GM18909 (cell line): ENCODE data around the gene OGFOD1.
"Not testable (repeated sequence)": the region's sequence is repeated elsewhere in the genome, so short reads cannot be mapped to it uniquely, and the experiment has no call there.

Source experiments
- ATAC-seq: cut with Tn5 transposase; IDR thresholded peaks from one replicate; pipeline ENCODE4 v1.9.1; 2021; ENCODE audit warnings: mild to moderate bottlenecking; ENCODE audit not compliant: unreplicated experiment, poor library complexity

The OGFOD1 gene

GRCh38 chr16:56478281-56479049 lies 27.1 kb downstream of the OGFOD1 start:
- ATAC-seq: no peak

DNA sequence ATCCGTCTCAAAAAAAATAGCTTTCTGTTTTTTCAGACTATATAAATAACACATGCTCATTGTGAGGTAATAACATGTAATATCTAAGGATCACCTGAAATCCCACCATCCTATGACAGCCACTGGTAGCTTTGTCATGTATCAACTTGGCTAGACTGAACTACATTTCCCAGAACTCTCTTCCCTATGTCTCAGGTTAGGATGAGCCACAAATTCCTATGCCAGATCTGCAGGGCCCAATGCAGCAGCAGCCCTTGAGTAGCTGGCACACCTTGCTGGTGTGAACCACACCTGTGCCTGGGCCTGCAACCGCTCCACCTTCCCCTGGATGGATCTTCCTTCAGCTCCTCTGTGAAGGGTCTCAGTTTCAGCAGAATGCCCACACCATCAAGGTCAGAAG lies 28.1 kb downstream of the OGFOD1 start:
- no peak for ATAC-seq

DNA sequence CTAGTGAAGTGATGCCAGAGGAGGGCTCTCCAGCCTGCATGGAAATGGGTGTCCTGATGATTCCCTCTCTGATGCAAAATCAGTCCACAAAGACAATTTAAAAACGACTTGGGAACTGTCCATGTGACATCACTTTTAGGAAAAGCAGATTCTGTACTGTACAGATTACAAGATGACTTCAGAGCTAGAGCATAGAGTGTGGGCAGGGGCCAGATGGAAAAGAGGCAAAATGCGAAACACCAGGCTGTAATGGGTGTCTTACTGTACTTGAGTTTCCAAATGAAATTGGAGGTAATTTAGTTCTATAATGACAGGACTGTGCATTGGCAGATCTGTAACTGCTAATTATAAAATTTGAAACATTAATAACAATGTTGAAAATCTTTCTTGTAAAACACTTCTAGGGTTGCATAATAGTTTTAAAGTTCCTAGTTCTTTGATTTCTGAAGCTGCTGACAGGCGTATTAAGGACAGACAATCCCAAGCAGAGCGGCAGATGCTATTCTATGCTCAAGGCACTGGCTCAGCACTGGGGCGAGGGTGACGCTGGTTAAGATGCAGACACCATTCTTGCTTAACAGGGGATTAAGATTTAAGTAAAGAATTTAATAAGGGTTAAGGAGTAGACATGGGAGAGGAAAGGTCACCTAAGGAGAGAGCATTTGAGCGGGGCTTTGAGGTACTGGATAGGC lies 29.6 kb downstream of the OGFOD1 start:
- no peak for ATAC-seq

GRCh38 chr16:56481468-56482122 lies 30.2 kb downstream of the OGFOD1 start:
- ATAC-seq: no peak

DNA sequence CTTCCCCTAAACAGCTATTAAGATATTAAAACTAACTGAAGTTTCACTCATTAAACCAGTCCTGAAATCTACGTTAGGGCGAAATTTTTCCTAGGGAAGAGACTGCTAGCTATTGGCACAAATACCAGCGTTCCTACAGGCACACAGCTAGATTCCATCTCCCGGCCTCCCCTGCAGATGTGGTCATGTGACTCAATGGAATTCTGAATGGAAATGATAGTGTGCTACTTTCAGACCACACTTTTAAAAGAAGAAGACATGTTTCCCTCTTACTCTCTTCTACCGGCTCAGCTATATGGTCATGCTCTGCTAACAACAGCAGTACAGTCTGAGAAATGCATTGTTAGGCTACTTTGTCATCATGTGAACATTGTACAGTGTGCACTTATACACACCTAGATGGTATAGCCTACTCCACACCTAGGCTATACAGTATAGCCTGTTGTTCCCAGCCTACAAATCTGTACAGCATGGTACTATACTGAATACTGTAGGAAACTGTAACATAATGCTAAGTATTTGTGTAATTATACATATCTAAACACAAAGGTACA lies 31.4 kb downstream of the OGFOD1 start:
- no peak for ATAC-seq

GRCh38 chr16:56483394-56483793 lies 32.0 kb downstream of the OGFOD1 start:
- ATAC-seq: no peak

DNA sequence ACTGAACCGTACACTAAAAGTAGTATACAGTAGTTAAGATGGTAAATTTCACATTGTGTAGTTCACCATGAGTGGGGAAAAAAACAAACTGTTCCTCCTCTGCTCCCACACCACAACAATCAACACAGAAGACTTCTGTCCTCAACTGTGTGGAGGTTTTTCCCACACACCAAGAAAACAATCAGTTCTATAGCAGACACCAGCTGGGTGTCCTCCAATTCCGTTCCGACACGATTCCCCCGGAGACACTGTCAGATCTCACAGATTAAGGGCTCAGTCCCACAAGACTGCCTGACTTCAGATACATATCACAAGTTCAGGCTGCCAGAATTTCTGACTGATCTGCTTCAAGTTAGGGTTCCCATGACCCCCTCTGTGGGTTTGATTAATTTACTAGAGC lies 36.7 kb downstream of the OGFOD1 start:
- no peak for ATAC-seq

- ATAC-seq: not testable (repeated sequence)
These were observed 37.5 kb downstream of the OGFOD1 start for GRCh38 chr16:56488868-56489267.

- ATAC-seq: no peak
These were observed 40.4 kb downstream of the OGFOD1 start for GRCh38 chr16:56491657-56492261.

DNA sequence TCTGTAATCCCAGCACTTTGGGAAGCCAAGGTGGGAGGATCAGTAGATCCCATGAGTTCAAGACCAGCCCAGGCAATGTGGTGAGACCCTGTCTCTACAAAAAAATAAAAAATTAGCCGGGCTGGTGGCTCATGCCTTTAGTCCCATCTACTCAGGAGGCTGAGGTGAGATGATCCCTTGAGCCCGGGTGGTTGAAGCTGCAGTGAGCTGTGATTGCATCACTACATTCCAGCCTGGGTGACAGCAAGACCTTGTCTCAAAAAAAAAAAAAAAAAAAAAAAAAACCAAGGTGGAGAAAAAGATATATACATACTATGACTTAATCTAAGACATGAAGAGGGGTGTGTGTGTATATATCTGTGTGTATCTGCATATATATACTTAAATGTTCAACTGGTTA lies 41.8 kb downstream of the OGFOD1 start:
- ATAC-seq: no peak

DNA sequence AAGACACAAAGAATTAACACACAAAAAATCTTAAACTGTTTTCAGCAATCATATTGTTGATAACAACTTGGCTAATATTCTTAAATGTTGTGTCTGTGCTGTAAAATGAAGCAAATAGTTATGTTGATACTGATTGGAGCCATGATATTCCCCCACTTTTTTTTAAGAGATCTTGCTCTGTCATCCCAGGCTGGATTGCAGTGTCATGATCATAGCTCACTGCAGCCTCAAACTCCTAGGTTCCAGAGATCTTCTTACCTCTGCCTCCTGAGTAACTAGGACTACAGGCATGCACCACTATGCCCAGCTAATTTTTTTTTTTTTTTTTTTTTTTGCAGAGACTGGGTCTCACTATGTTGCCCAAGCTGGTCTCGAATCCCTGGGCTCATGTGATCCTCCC lies 42.5 kb downstream of the OGFOD1 start:
- ATAC-seq: no peak

- ATAC-seq: no peak
These were observed 53.8 kb downstream of the OGFOD1 start for GRCh38 chr16:56505181-56505580.

GRCh38 chr16:56506941-56507340 lies 55.6 kb downstream of the OGFOD1 start:
- no peak for ATAC-seq

DNA sequence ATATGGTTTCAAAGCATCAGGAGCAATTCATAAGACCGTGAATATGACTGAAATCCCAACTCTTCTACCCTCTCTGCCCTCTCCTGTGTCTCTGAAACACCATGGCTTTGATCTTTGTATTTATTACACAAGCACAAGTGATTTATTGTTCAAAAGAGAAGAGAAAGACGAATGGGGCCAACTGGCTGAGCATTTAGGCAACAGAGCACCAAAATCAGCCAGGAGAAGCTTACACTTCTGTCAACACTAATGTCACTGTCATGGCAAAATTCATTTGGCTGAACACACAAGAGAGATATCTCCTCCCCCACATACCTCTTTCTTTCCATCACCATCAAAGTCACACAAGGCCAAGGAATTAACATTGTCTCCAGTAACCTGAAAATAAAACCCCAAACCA lies 59.2 kb downstream of the OGFOD1 start:
- no peak for ATAC-seq

- ATAC-seq: no peak
These were observed 60.7 kb downstream of the OGFOD1 start for GRCh38 chr16:56512025-56512424.

DNA sequence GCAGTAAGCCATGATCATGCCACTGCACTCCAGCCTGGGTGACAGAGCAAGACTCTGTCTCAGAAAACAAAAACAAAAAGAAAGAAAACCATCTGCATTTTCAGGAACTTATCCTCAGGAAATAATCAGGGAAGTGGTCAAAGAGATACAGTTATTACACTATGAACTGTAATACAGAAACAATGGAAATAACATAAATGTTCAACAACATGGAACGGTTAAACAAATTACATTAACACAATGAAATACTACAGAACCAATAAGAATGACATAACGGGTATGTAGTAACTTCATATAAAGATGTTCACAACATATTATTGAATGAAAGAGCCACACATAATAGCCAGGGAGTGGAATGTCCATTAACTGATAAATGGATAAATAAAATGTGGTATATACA lies 61.7 kb downstream of the OGFOD1 start:
- no peak for ATAC-seq

DNA sequence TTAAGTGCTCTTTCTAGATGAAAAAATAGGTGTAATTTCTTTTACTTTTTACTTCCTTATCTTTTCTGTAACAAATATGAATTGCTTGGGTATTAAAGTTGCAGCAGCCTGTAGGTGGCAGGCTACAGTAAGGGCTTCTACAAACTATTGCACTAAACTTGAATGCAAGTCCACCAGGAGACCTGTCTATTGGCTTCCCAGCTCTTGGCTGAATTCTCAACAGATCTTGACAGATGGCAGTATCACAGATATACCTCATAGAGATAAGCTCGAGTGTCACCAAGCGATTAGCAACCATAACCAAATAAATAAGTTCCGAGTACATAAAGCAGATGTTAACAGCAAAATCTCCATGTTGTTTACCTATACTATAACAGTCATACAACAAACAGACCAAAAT lies 62.6 kb downstream of the OGFOD1 start:
- no peak for ATAC-seq

GRCh38 chr16:56514845-56515244 lies 63.5 kb downstream of the OGFOD1 start:
- no peak for ATAC-seq

GRCh38 chr16:56515665-56516064 lies 64.3 kb downstream of the OGFOD1 start:
- no peak for ATAC-seq

DNA sequence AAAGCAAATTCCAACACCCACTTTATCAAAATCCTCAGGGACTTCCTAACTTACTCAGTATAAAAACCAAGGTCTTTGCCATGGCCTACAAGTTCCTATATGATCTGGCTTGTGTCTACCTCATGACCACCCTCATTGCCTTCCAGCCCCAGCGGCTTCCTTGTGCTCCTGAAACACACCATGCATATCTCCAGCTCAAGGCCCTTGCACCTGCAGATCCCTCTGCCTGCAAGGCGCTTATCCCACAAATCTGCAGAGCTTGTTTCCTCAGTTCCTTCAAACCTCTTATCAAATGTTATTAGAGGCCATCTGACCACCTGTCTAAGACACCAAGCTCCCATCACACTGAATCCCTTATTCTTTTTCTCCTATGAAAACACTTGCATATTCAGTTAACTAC lies 65.9 kb downstream of the OGFOD1 start:
- ATAC-seq: no peak

DNA sequence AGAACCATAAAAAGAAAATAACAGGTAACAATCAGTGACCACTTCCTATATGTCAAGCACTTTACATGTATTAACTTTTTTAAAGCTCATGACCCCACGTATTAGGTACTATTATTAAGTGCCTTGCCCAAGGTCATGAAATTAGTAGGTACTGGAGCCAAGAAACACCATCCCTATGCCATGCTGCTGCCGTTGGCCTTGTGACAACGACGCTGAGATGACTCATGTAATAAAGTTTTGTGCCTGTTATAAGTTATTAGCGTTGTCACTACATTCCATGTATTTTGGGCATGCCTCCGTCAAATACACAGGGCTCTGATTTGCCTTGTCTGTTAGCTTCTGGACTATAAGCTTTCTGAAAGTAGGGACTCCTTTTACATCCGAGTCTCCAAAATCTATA lies 67.1 kb downstream of the OGFOD1 start:
- ATAC-seq: no peak
